OCI-LY3 (cell line): ENCODE data around the gene KLK14.

Experiments
- H2AFZ ChIP-seq: fragments of 200-600, 300-600 bp; shearing (Covaris generic); 2 replicates; pipeline ENCODE4 v1.6.0; 2014; ENCODE audit warnings: antibody characterized with exemption, low read depth, low read length
- H3K27ac ChIP-seq: fragments of 200-600, 300-600 bp; sonication (generic); 2 replicates; pipeline ENCODE4 v1.5.1; 2014; ENCODE audit warnings: mild to moderate bottlenecking, low read length, moderate library complexity, mixed read lengths
- H3K27me3 ChIP-seq: fragments of 200-600, 300-600 bp; sonication (generic); 2 replicates; pipeline ENCODE4 v1.6.1; 2014; ENCODE audit warnings: low read depth, low read length, mixed read lengths
- H3K36me3 ChIP-seq: fragments of 200-600, 300-600 bp; sonication (generic); replicated peaks from 2 replicates; pipeline ENCODE3; 2014; ENCODE audit warnings: low read depth, low read length, mixed read lengths
- H3K4me1 ChIP-seq: fragments of 300-600, 200-600 bp; sonication (generic); 2 replicates; pipeline ENCODE4 v1.6.1; 2014; ENCODE audit warnings: low read length, mixed read lengths
- H3K4me2 ChIP-seq: fragments of 200-600, 300-600 bp; sonication (generic); 2 replicates; pipeline ENCODE4 v1.6.1; 2014; ENCODE audit warnings: low read length, mixed read lengths
- H3K4me3 ChIP-seq: fragments of 300-600, 200-600 bp; sonication (generic); 2 replicates; pipeline ENCODE4 v1.5.1; 2014; ENCODE audit warnings: antibody characterized with exemption, mild to moderate bottlenecking, low read length, moderate library complexity
- H3K79me2 ChIP-seq: fragments of 300-600, 200-600 bp; shearing (Covaris generic); 2 replicates; pipeline ENCODE4 v1.6.1; 2014; ENCODE audit warnings: mild to moderate bottlenecking, low read length, mixed read lengths
- H3K9ac ChIP-seq: fragments of 300-600, 200-600 bp; shearing (Covaris generic); 2 replicates; pipeline ENCODE4 v1.6.0; 2014; ENCODE audit warnings: mild to moderate bottlenecking, low read length, moderate library complexity
- H3K9me3 ChIP-seq: fragments of 200-600, 300-600 bp; shearing (Covaris generic); 2 replicates; pipeline ENCODE4 v1.6.1; 2014; ENCODE audit warnings: low read length, mixed read lengths; ENCODE audit not compliant: insufficient read depth
- H4K20me1 ChIP-seq: fragments of 200-600, 300-600 bp; sonication (generic); 2 replicates; pipeline ENCODE4 v1.6.1; 2016; ENCODE audit warnings: low read length, mixed read lengths; ENCODE audit not compliant: insufficient read depth
- EZH2phosphoT487 ChIP-seq: fragments of 200-600 bp; shearing (Covaris generic); IDR thresholded peaks from 2 replicates; pipeline ENCODE4 v1.6.1; 2018; ENCODE audit warnings: antibody characterized with exemption, mixed run types, low read depth
- TF ChIP-seq, protein P1 (sequence below): fragments of 200-600, 300-600 bp; sonication (generic); IDR thresholded peaks from 2 replicates; pipeline ENCODE4 v1.5.1; 2014; ENCODE audit warnings: antibody characterized with exemption, low read length, low read depth

KLK14 gene

DNA sequence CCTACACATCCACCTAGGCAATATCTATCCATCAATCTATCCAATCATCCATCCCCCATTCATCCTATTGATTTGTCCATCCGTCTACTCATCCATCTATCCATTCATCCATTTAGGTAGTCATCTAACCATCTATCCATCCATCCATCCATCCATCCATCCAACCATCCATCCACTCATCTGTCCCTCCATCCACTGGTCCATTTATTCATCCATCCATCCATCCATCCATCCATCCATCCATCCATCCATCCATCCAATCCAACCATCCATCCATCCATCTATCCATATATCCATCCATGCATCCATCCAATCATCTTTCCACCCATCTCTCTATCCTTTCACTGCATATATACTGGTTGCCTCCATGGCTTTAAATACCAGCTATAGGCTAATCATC is 21.7 kb downstream of the KLK14 start:
- peaks cover 40% of the 10 kb centered on the region for H3K27me3 ChIP-seq
- no peaks in the 10 kb centered on the region for H3K4me1 ChIP-seq

DNA sequence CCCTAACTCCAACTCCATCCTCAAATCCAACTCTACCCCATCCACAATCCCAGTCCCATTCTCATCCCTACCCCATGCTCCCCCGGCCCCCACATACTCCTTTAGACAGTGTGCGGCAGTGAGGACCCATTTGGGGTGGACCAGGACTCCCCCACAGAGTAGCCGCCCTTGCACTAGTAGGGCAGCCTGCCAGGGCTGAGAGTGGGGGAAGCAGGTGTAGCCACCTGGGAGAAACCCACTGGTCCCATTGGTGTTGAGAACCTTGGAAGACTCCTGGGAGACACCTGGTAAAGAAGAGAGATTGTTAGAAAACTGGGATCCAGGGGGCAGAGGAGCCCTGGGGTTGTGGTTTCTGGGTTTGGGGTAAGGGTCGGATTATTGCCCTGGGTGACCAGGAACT is 22.4 kb downstream of the KLK14 start:
- no peak overlapping the region for H3K4me2 ChIP-seq

More for the DNA sequence above, 21.7 kb downstream of the KLK14 start:
- no peaks in the 10 kb centered on the region for H3K36me3 ChIP-seq
- no peak overlapping the region for H3K27ac ChIP-seq
- H3K4me2 ChIP-seq, result no peak overlapping the region
- no peaks in the 10 kb centered on the region for H3K79me2 ChIP-seq
- H3K9ac ChIP-seq, result no peak overlapping the region
- TF ChIP-seq EZH2phosphoT487, result no peak
- TF ChIP-seq, protein P1, sequence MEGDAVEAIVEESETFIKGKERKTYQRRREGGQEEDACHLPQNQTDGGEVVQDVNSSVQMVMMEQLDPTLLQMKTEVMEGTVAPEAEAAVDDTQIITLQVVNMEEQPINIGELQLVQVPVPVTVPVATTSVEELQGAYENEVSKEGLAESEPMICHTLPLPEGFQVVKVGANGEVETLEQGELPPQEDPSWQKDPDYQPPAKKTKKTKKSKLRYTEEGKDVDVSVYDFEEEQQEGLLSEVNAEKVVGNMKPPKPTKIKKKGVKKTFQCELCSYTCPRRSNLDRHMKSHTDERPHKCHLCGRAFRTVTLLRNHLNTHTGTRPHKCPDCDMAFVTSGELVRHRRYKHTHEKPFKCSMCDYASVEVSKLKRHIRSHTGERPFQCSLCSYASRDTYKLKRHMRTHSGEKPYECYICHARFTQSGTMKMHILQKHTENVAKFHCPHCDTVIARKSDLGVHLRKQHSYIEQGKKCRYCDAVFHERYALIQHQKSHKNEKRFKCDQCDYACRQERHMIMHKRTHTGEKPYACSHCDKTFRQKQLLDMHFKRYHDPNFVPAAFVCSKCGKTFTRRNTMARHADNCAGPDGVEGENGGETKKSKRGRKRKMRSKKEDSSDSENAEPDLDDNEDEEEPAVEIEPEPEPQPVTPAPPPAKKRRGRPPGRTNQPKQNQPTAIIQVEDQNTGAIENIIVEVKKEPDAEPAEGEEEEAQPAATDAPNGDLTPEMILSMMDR, result no peak
- no peak overlapping the region for H3K4me3 ChIP-seq
- no peaks in the 10 kb centered on the region for H4K20me1 ChIP-seq
- H2AFZ ChIP-seq, result no peak overlapping the region
- no peaks in the 10 kb centered on the region for H3K9me3 ChIP-seq

DNA sequence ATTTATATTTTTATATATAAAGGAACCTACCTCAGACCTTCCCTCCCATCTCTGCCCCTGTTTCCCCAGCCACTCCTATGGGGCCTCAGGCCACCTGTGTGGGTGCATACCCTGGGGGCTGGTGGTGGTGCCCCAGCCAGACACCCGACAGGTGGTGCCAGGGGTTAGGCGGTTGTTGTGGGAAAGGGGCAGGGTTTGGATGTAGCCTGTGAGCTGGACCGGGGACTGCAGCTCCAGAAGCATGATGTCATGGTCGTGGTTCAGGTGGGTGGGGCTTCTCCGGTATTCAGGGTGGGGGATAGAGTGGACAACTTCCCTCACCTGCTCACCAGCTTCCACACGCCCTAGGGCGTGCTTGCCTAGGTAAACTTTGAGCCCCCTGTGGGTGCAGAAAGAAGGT is 23.0 kb downstream of the KLK14 start:
- Histone ChIP-seq H3K4me3 (no peak overlapping the region), H3K9ac (no peak overlapping the region), H3K27ac (no peak overlapping the region), H2AFZ (no peak overlapping the region), H3K4me1 (no peaks in the 10 kb centered on the region), H3K4me2 (no peak overlapping the region), H3K79me2 (no peaks in the 10 kb centered on the region), H3K36me3 (no peaks in the 10 kb centered on the region), H4K20me1 (no peaks in the 10 kb centered on the region), H3K27me3 (peaks cover 53% of the 10 kb centered on the region), H3K9me3 (no peaks in the 10 kb centered on the region)
- TF ChIP-seq EZH2phosphoT487, result no peak
- TF ChIP-seq, protein P1, result no peak

More for the DNA sequence above, 22.4 kb downstream of the KLK14 start:
- no peak overlapping the region for H3K9ac ChIP-seq
- TF ChIP-seq, protein P1, result no peak
- TF ChIP-seq EZH2phosphoT487, result no peak
- H3K27me3 ChIP-seq, result peaks cover 47% of the 10 kb centered on the region
- no peak overlapping the region for H2AFZ ChIP-seq
- no peaks in the 10 kb centered on the region for H3K4me1 ChIP-seq
- H3K9me3 ChIP-seq, result no peaks in the 10 kb centered on the region
- no peak overlapping the region for H3K27ac ChIP-seq
- H3K79me2 ChIP-seq, result no peaks in the 10 kb centered on the region
- no peak overlapping the region for H3K4me3 ChIP-seq
- H3K36me3 ChIP-seq, result no peaks in the 10 kb centered on the region
- no peaks in the 10 kb centered on the region for H4K20me1 ChIP-seq

DNA sequence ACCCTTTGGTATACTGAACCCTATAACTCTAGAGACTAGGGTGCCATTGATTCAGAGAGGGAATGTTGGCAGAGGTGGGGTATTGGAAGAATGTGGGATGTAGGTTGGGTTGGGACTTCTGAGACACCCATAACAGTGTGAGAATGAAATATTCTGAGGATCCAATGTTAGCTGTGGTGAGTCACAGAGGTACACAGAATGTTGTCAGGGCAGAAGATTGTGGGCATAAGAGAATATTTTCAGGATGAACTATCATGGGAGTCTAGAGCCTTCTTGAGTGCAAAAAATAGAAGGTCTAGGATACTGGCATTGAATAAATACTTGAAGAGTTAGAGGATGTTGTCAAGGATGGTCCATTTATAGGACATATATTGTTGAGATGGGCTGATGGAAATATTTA is 26.8 kb downstream of the KLK14 start:
- no peaks in the 10 kb centered on the region for H3K4me1 ChIP-seq
- H4K20me1 ChIP-seq, result no peaks in the 10 kb centered on the region
- H3K79me2 ChIP-seq, result no peaks in the 10 kb centered on the region
- no peak overlapping the region for H2AFZ ChIP-seq
- no peak overlapping the region for H3K27ac ChIP-seq
- H3K27me3 ChIP-seq, result peaks cover 54% of the 10 kb centered on the region
- no peaks in the 10 kb centered on the region for H3K36me3 ChIP-seq
- no peak overlapping the region for H3K4me3 ChIP-seq
- no peak overlapping the region for H3K4me2 ChIP-seq
- no peaks in the 10 kb centered on the region for H3K9me3 ChIP-seq
- TF ChIP-seq EZH2phosphoT487, result no peak
- TF ChIP-seq, protein P1, result no peak
- H3K9ac ChIP-seq, result no peak overlapping the region
